K562 (cell line): ENCODE data around the gene ACHE. TPM values are rescaled to one million over a fixed set of nuclear protein-coding genes. Genes with fewer than 3 reads are reported as not detected.
A peak's percentile ranks its signal among the peaks of the same experiment; 100 is the strongest.

Experiments
- GABPA ChIP-seq: fragments of 200-800 bp; sonication (Bioruptor generic); conservative IDR thresholded peaks from 2 replicates; pipeline ENCODE4 v1.6.1; 2016; ENCODE audit warnings: low read depth, missing genetic modification characterization, missing compliant biosample characterization
- HDAC3 ChIP-seq: fragments of 450-650 bp; IDR thresholded peaks from 2 replicates; pipeline ENCODE4 v1.6.1; 2018; ENCODE audit warnings: borderline replicate concordance, mild to moderate bottlenecking, moderate library complexity; ENCODE audit not compliant: partially characterized antibody
- HINFP ChIP-seq: fragments of 450-650 bp; conservative IDR thresholded peaks from 2 replicates; pipeline ENCODE4 v1.6.1; 2016; ENCODE audit warnings: missing genetic modification characterization, low read depth, mild to moderate bottlenecking, control low read depth, missing compliant biosample characterization
- HNRNPUL1 ChIP-seq: fragments of 200-400 bp; formaldehyde crosslinking; IDR thresholded peaks from 2 replicates; pipeline ENCODE4 v1.6.1; 2017; ENCODE audit warnings: low read length
- MEF2D ChIP-seq: conservative IDR thresholded peaks from 2 replicates; pipeline ENCODE4 v1.6.1; 2016; ENCODE audit warnings: low read depth, missing genetic modification characterization, missing compliant biosample characterization
- NR4A1 ChIP-seq, 2 experiments: fragments of 250-450 bp in 1 of 2; fragments of 450-650 bp in 1 of 2; sonication (Bioruptor Pico) in 1 of 2; IDR thresholded peaks; 2 replicates each; pipeline versions ENCODE4 v1.4.0 to v1.6.1; 2016 to 2020; ENCODE audit warnings: mild to moderate bottlenecking in 2 of 2, missing compliant biosample characterization in 1 of 2, missing genetic modification characterization in 1 of 2, moderate library complexity in 1 of 2
- SMAD3 ChIP-seq: fragments of 450-650 bp; formaldehyde crosslinking; conservative IDR thresholded peaks from 2 replicates; pipeline ENCODE4 v1.4.0; 2020; ENCODE audit warnings: mild to moderate bottlenecking
- ZBTB17 ChIP-seq: fragments of 450-650 bp; formaldehyde crosslinking; IDR thresholded peaks from 2 replicates; pipeline ENCODE4 v1.4.0; 2020; ENCODE audit warnings: mild to moderate bottlenecking
- ZNF253 ChIP-seq: fragments of 250-450 bp; sonication (Bioruptor Pico); conservative IDR thresholded peaks from 2 replicates; pipeline ENCODE4 v1.6.1; 2021; ENCODE audit warnings: mild to moderate bottlenecking
- ZNF407 ChIP-seq: fragments of 450-650 bp; IDR thresholded peaks from 2 replicates; pipeline ENCODE4 v1.6.1; 2016; ENCODE audit warnings: low read depth
- ZNF79 ChIP-seq: fragments of 250-450 bp; sonication (Bioruptor Pico); IDR thresholded peaks from 2 replicates; pipeline ENCODE4 v1.4.0; 2020; ENCODE audit warnings: low read depth, mild to moderate bottlenecking, moderate library complexity
- polyA plus RNA-seq, 8 experiments: library from polyadenylated mRNA; depleted of rRNA in 4 of 8; stranded (reverse) in 5 of 8; unstranded in 3 of 8; fragments of >200 nt; fragmentation: Nextera tagmentation in 2 of 8; fragmentation: Illumina TruSeq in 1 of 8; extraction: Ambion mirVana in 2 of 8; extraction: Trizol in 1 of 8; gene quantifications; 2 replicates each; pipeline versions ENCODE4 v1.2.1 to v1.2.3, GENCODE V29; 2011 to 2014; ENCODE audit warnings: inconsistent platforms in 1 of 8, missing spikeins in 1 of 8
- total RNA-seq, 7 experiments: library from RNA; depleted of rRNA in 6 of 7; stranded (reverse); fragments of >200 nt in 6 of 7; fragmentation: Illumina TruSeq in 2 of 7; extraction: Trizol in 2 of 7; gene quantifications; 2 replicates each; pipeline versions ENCODE4 v1.2.1 to v1.2.3, GENCODE V29; 2011 to 2021; ENCODE audit warnings: low replicate concordance in 1 of 7
- TF ChIP-seq, protein P1 (sequence below), 2 experiments: fragments of 450-650 bp; IDR thresholded peaks; 2 replicates each; pipeline ENCODE4 v1.6.1; 2018; ENCODE audit warnings: mild to moderate bottlenecking in 2 of 2, low read depth in 1 of 2; ENCODE audit not compliant: partially characterized antibody in 2 of 2

Gene ACHE
- total and polyA plus RNA-seq, 9 of the 15 experiments (the other 6 are each of a cell fraction or from before 2014, with no cell fraction given), result 0.04 to 8.8 (median 1.9) TPM

GRCh38 chr7:100888291-100888987, 7.2 kb downstream of the ACHE start (continued):
- TF ChIP-seq ZNF407 (no peak), MEF2D (tag) (no peak), ZNF79 (CRISPR knock-in tag) (no peak), SMAD3 (0 out of 2 replicates have a peak, but pooled peaks have one; percentile 49), NR4A1 (CRISPR knock-in tag; IDR thresholded peaks at IDR 0.05) (0 out of 2 replicates have a peak, but pooled peaks have one; percentile 7), NR4A1 (tag; IDR thresholded peaks at IDR 0.05) (no peak), ZNF253 (CRISPR knock-in tag) (no peak), HDAC3 (no peak), HNRNPUL1 (no peak), GABPA (no peak), HINFP (tag) (no peak), ZBTB17 (CRISPR knock-in tag) (no peak)
- TF ChIP-seq, protein P1, sequence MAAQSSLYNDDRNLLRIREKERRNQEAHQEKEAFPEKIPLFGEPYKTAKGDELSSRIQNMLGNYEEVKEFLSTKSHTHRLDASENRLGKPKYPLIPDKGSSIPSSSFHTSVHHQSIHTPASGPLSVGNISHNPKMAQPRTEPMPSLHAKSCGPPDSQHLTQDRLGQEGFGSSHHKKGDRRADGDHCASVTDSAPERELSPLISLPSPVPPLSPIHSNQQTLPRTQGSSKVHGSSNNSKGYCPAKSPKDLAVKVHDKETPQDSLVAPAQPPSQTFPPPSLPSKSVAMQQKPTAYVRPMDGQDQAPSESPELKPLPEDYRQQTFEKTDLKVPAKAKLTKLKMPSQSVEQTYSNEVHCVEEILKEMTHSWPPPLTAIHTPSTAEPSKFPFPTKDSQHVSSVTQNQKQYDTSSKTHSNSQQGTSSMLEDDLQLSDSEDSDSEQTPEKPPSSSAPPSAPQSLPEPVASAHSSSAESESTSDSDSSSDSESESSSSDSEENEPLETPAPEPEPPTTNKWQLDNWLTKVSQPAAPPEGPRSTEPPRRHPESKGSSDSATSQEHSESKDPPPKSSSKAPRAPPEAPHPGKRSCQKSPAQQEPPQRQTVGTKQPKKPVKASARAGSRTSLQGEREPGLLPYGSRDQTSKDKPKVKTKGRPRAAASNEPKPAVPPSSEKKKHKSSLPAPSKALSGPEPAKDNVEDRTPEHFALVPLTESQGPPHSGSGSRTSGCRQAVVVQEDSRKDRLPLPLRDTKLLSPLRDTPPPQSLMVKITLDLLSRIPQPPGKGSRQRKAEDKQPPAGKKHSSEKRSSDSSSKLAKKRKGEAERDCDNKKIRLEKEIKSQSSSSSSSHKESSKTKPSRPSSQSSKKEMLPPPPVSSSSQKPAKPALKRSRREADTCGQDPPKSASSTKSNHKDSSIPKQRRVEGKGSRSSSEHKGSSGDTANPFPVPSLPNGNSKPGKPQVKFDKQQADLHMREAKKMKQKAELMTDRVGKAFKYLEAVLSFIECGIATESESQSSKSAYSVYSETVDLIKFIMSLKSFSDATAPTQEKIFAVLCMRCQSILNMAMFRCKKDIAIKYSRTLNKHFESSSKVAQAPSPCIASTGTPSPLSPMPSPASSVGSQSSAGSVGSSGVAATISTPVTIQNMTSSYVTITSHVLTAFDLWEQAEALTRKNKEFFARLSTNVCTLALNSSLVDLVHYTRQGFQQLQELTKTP (IDR thresholded peaks at IDR 0.05; ENCODE audit: low read depth in 1 of 2, partially characterized antibody in 2 of 2), result no peak
